Skeletal muscle cell (primary cell): Measurements from ENCODE around the gene WASF1.

Experiments
- DNase-seq: peaks from one replicate; pipeline ENCODE4 v3.0.0-alpha.2; 2010; ENCODE audit warnings: low read depth
- H3K4me3 ChIP-seq: 2 replicates; pipeline ENCODE4 v1.5.1; 2011; ENCODE audit warnings: low read depth, mild to moderate bottlenecking, control low read depth, low read length, moderate library complexity

The WASF1 gene

GRCh38 chr6:110179406-110180227 is at the start of gene WASF1:
Gene WASF1 (minus strand): TSS chr6:110179670. CDS start chr6:110127601, 52,069 bp downstream.
- peak within 1 kb of the TSS; percentile 88 for H3K4me3 ChIP-seq
- peak; percentile 97 for DNase-seq

- DNase-seq: no peak
- H3K4me3 ChIP-seq: no peak overlapping the region
Observed at GRCh38 chr6:110226261-110226660, 46.8 kb upstream of the WASF1 start.

GRCh38 chr6:110221738-110222137 is 42.3 kb upstream of the WASF1 start:
- no peak overlapping the region for H3K4me3 ChIP-seq
- DNase-seq: no peak

GRCh38 chr6:110217266-110217665 is 37.8 kb upstream of the WASF1 start:
- no peak overlapping the region for H3K4me3 ChIP-seq
- no peak for DNase-seq

GRCh38 chr6:110216140-110216539 is 36.7 kb upstream of the WASF1 start:
- DNase-seq: no peak
- H3K4me3 ChIP-seq: no peak overlapping the region

GRCh38 chr6:110214338-110214737 is 34.9 kb upstream of the WASF1 start:
- no peak for DNase-seq

GRCh38 chr6:110211753-110212152 is 32.3 kb upstream of the WASF1 start:
- H3K4me3 ChIP-seq: no peak overlapping the region
- DNase-seq: no peak

More at GRCh38 chr6:110214338-110214737, 34.9 kb upstream of the WASF1 start:
- no peak overlapping the region for H3K4me3 ChIP-seq

GRCh38 chr6:110207652-110208051 is 28.2 kb upstream of the WASF1 start:
- H3K4me3 ChIP-seq: no peak overlapping the region
- no peak for DNase-seq

- no peak overlapping the region for H3K4me3 ChIP-seq
- no peak for DNase-seq
Observed at GRCh38 chr6:110201151-110201884, 21.8 kb upstream of the WASF1 start.

- no peak for DNase-seq
- no peak overlapping the region for H3K4me3 ChIP-seq
Observed at GRCh38 chr6:110198561-110198960, 19.1 kb upstream of the WASF1 start.

GRCh38 chr6:110196874-110197273 is 17.4 kb upstream of the WASF1 start:
- H3K4me3 ChIP-seq: no peak overlapping the region
- no peak for DNase-seq

GRCh38 chr6:110195639-110196038 is 16.2 kb upstream of the WASF1 start:
- no peak for DNase-seq
- H3K4me3 ChIP-seq: no peak overlapping the region

- no peak for DNase-seq
- no peak overlapping the region for H3K4me3 ChIP-seq
Observed at GRCh38 chr6:110191477-110191876, 12.0 kb upstream of the WASF1 start.

- no peak for DNase-seq
Observed at GRCh38 chr6:110190726-110191125, 11.3 kb upstream of the WASF1 start.

GRCh38 chr6:110188791-110189190 is 9.3 kb upstream of the WASF1 start:
- H3K4me3 ChIP-seq: no peak overlapping the region
- DNase-seq: no peak

More at GRCh38 chr6:110190726-110191125, 11.3 kb upstream of the WASF1 start:
- H3K4me3 ChIP-seq: no peak overlapping the region

- H3K4me3 ChIP-seq: no peak overlapping the region
- DNase-seq: no peak
Observed at GRCh38 chr6:110185879-110186278, 6.4 kb upstream of the WASF1 start.

- no peak for DNase-seq
- H3K4me3 ChIP-seq: no peak overlapping the region
Observed at GRCh38 chr6:110183292-110183885, 3.9 kb upstream of the WASF1 start.

GRCh38 chr6:110181131-110182030 is 1.9 kb upstream of the WASF1 start:
- H3K4me3 ChIP-seq: peak overlapping the region; percentile 88
- no peak for DNase-seq

- H3K4me3 ChIP-seq: peak within 1 kb of the TSS; percentile 88
- no peak for DNase-seq
Observed at GRCh38 chr6:110180228-110181008, 948 bp upstream of the WASF1 start, which contains the start of gene CDC40. Gene CDC40 (plus strand): TSS chr6:110180427. CDS start chr6:110180445, 18 bp downstream.
